Activated naive CD4-positive, alpha-beta T cell treated with anti-CD3 and anti-CD28 coated beads, Interleukin-2, amount 10 ng/mL, durations not matched to agents 7 days and 5 days (primary cell): ENCODE data around the gene XKR3.
"Not testable (repeated sequence)": the region's sequence is repeated elsewhere in the genome, so short reads cannot be mapped to it uniquely, and the experiment has no call there.

ENCODE experiments used
- CTCF ChIA-PET: fragments of 350-600 bp; sonication (Branson Sonifier 250); formaldehyde crosslinking; loops from one replicate; lab custom pipeline; 2021; ENCODE audit warnings: antibody characterized with exemption; lab: Charles Lee
- DNase-seq: peaks from one replicate; pipeline ENCODE4 v3.0.0-alpha.2; 2020
- H3K27ac Mint-ChIP-seq: one replicate; pipeline ENCODE4 v1.8.0; 2021; ENCODE audit warnings: mild to moderate bottlenecking, moderate library complexity, mixed read lengths
- H3K27me3 Mint-ChIP-seq: one replicate; pipeline ENCODE4 v1.8.0; 2021; ENCODE audit warnings: mild to moderate bottlenecking, mixed read lengths
- H3K36me3 Mint-ChIP-seq: one replicate; pipeline ENCODE4 v1.8.0; 2021; ENCODE audit warnings: mixed read lengths
- H3K4me1 Mint-ChIP-seq: one replicate; pipeline ENCODE4 v1.8.0; 2021; ENCODE audit warnings: mixed read lengths
- H3K4me3 Mint-ChIP-seq: one replicate; pipeline ENCODE4 v1.8.0; 2021; ENCODE audit warnings: mild to moderate bottlenecking, moderate library complexity, mixed read lengths
- H3K9me3 Mint-ChIP-seq: one replicate; pipeline ENCODE4 v1.8.0; 2021; ENCODE audit warnings: mixed read lengths

Gene XKR3

GRCh38 chr22:16747266-16748159, 77.7 kb downstream of the XKR3 start:
- H3K27ac Mint-ChIP-seq, DNase-seq, H3K4me3 Mint-ChIP-seq, H3K36me3 Mint-ChIP-seq, H3K9me3 Mint-ChIP-seq, H3K27me3 Mint-ChIP-seq, H3K4me1 Mint-ChIP-seq, CTCF ChIA-PET: not testable (repeated sequence)

GRCh38 chr22:16734271-16734670, 90.9 kb downstream of the XKR3 start:
- H3K4me1 Mint-ChIP-seq, H3K36me3 Mint-ChIP-seq, CTCF ChIA-PET, H3K27me3 Mint-ChIP-seq, H3K9me3 Mint-ChIP-seq, H3K27ac Mint-ChIP-seq, DNase-seq, H3K4me3 Mint-ChIP-seq: not testable (repeated sequence)
